NCI-H2171 treated with DMSO at 0.1 percent for 48 hours (cell line): ENCODE measurements around the gene UBA6.
"Not testable (repeated sequence)": the region's sequence is repeated elsewhere in the genome, so short reads cannot be mapped to it uniquely, and the experiment has no call there.

Experiments
- DNase-seq: peaks from one replicate; lab custom pipeline; 2025; lab: John Stamatoyannopoulos, UW

UBA6 gene

GRCh38 chr4:67660418-67660817, 40.5 kb downstream of the UBA6 start:
- no peak for DNase-seq

GRCh38 chr4:67659065-67659464, 41.9 kb downstream of the UBA6 start:
- no peak for DNase-seq

GRCh38 chr4:67658302-67658701, 42.7 kb downstream of the UBA6 start:
- DNase-seq: no peak

GRCh38 chr4:67651536-67651935, 49.4 kb downstream of the UBA6 start:
- DNase-seq: no peak

- no peak for DNase-seq
Observed at GRCh38 chr4:67638136-67638535, 62.8 kb downstream of the UBA6 start.

GRCh38 chr4:67636978-67637377, 64.0 kb downstream of the UBA6 start:
- not testable (repeated sequence) for DNase-seq

- no peak for DNase-seq
Observed at GRCh38 chr4:67635331-67635730, 65.6 kb downstream of the UBA6 start.

- no peak for DNase-seq
Observed at GRCh38 chr4:67634741-67635140, 66.2 kb downstream of the UBA6 start.

- no peak for DNase-seq
Observed at GRCh38 chr4:67632492-67632891, 68.5 kb downstream of the UBA6 start.

- no peak for DNase-seq
Observed at GRCh38 chr4:67624939-67625338, 76.0 kb downstream of the UBA6 start.

GRCh38 chr4:67616478-67616877, 84.5 kb downstream of the UBA6 start:
- no peak for DNase-seq

- DNase-seq: no peak
Observed at GRCh38 chr4:67615119-67615518, 85.8 kb downstream of the UBA6 start.

- DNase-seq: no peak
Observed at GRCh38 chr4:67614186-67614585, 86.8 kb downstream of the UBA6 start.

- no peak for DNase-seq
Observed at GRCh38 chr4:67608027-67608426, 92.9 kb downstream of the UBA6 start.

- DNase-seq: no peak
Observed at GRCh38 chr4:67604749-67605148, 96.2 kb downstream of the UBA6 start.

GRCh38 chr4:67604029-67604381, 97.0 kb downstream of the UBA6 start:
- DNase-seq: no peak

- DNase-seq: no peak
Observed at GRCh38 chr4:67603310-67604028, 97.5 kb downstream of the UBA6 start.

GRCh38 chr4:67593741-67594175, 107.2 kb downstream of the UBA6 start:
- no peak for DNase-seq

GRCh38 chr4:67587156-67587555, 113.8 kb downstream of the UBA6 start:
- DNase-seq: peak; percentile 55

GRCh38 chr4:67584496-67584895, 116.5 kb downstream of the UBA6 start:
- DNase-seq: no peak

- DNase-seq: no peak
Observed at GRCh38 chr4:67581913-67582312, 119.0 kb downstream of the UBA6 start.

GRCh38 chr4:67581208-67581857, 119.6 kb downstream of the UBA6 start:
- no peak for DNase-seq

- DNase-seq: no peak
Observed at GRCh38 chr4:67580577-67580976, 120.4 kb downstream of the UBA6 start.

- DNase-seq: no peak
Observed at GRCh38 chr4:67576538-67576937, 124.4 kb downstream of the UBA6 start.
